ENCODE results near the gene ALOXE3. TPM values are rescaled to one million over a fixed set of nuclear protein-coding genes. Genes with fewer than 3 reads are reported as not detected.

ALOXE3 gene
- total RNA-seq, 1 donor from 2014 or later = not detected

- Mint-ChIP-seq H3K36me3 (ENCODE audit: insufficient read depth) (peaks cover 24% of the 10 kb centered on the region), H3K4me3 (ENCODE audit: low read depth) (no peak overlapping the region), H3K4me1 (ENCODE audit: low read depth) (no peaks in the 10 kb centered on the region), H3K9me3 (ENCODE audit: low read depth) (no peaks in the 10 kb centered on the region), H3K27ac (no peak overlapping the region), H3K27me3 (no peaks in the 10 kb centered on the region)
- no peak for DNase-seq (ENCODE audit: low spot score, unreplicated experiment)
- no peak for TF ChIP-seq CTCF (IDR thresholded peaks at IDR 0.05; ENCODE audit: unreplicated experiment)
These were observed 27.5 kb upstream of the ALOXE3 start for GRCh38 chr17:8145811-8146210.

GRCh38 chr17:8144401-8145231 is 26.3 kb upstream of the ALOXE3 start:
- Mint-ChIP-seq H3K4me1 (ENCODE audit: low read depth) (no peaks in the 10 kb centered on the region), H3K4me3 (ENCODE audit: low read depth) (no peak overlapping the region), H3K9me3 (ENCODE audit: low read depth) (no peaks in the 10 kb centered on the region), H3K27me3 (no peaks in the 10 kb centered on the region), H3K27ac (no peak overlapping the region), H3K36me3 (ENCODE audit: insufficient read depth) (peaks cover 24% of the 10 kb centered on the region)
- DNase-seq (ENCODE audit: low spot score, unreplicated experiment) = no peak
- TF ChIP-seq CTCF (IDR thresholded peaks at IDR 0.05; ENCODE audit: unreplicated experiment) = no peak

GRCh38 chr17:8143581-8144400 is 25.5 kb upstream of the ALOXE3 start:
- H3K27me3 Mint-ChIP-seq = no peaks in the 10 kb centered on the region
- no peak for DNase-seq (ENCODE audit: low spot score, unreplicated experiment)
- H3K27ac Mint-ChIP-seq = no peak overlapping the region
- H3K9me3 Mint-ChIP-seq (ENCODE audit: low read depth) = no peaks in the 10 kb centered on the region
- H3K36me3 Mint-ChIP-seq (ENCODE audit: insufficient read depth) = peaks cover 24% of the 10 kb centered on the region
- no peaks in the 10 kb centered on the region for H3K4me1 Mint-ChIP-seq (ENCODE audit: low read depth)
- TF ChIP-seq CTCF (IDR thresholded peaks at IDR 0.05; ENCODE audit: unreplicated experiment) = no peak
- no peak overlapping the region for H3K4me3 Mint-ChIP-seq (ENCODE audit: low read depth)

- Mint-ChIP-seq H3K27ac (no peak overlapping the region), H3K36me3 (ENCODE audit: insufficient read depth) (peaks cover 24% of the 10 kb centered on the region), H3K4me3 (ENCODE audit: low read depth) (no peak overlapping the region), H3K4me1 (ENCODE audit: low read depth) (no peaks in the 10 kb centered on the region), H3K27me3 (no peaks in the 10 kb centered on the region), H3K9me3 (ENCODE audit: low read depth) (no peaks in the 10 kb centered on the region)
- DNase-seq (ENCODE audit: low spot score, unreplicated experiment) = no peak
- no peak for TF ChIP-seq CTCF (IDR thresholded peaks at IDR 0.05; ENCODE audit: unreplicated experiment)
These were observed 24.7 kb upstream of the ALOXE3 start for GRCh38 chr17:8142887-8143580.

Data from progenitor cell of endocrine pancreas (in vitro differentiated cells).